Ishikawa (cell line): ENCODE data around the gene IL12A.

Source experiments
- CEBPB ChIP-seq: IDR thresholded peaks from 2 replicates; pipeline ENCODE4 v1.6.1; 2012
- CREB1 ChIP-seq: IDR thresholded peaks from 2 replicates; pipeline ENCODE4 v1.6.1; 2012; ENCODE audit warnings: low read depth
- EGR1 ChIP-seq: IDR thresholded peaks from 2 replicates; pipeline ENCODE4 v1.6.1; 2012
- EP300 ChIP-seq: IDR thresholded peaks from 2 replicates; pipeline ENCODE4 v1.6.1; 2012; ENCODE audit warnings: borderline replicate concordance
- FOXM1 ChIP-seq: IDR thresholded peaks from 2 replicates; pipeline ENCODE4 v1.6.1; 2012; ENCODE audit warnings: low read depth, borderline replicate concordance
- NFIC ChIP-seq: IDR thresholded peaks from 2 replicates; pipeline ENCODE4 v1.6.1; 2012
- RAD21 ChIP-seq: IDR thresholded peaks from 2 replicates; pipeline ENCODE4 v1.6.1; 2012; ENCODE audit warnings: low read depth
- TAF1 ChIP-seq: IDR thresholded peaks from 2 replicates; pipeline ENCODE4 v1.6.1; 2012; ENCODE audit warnings: low read depth, mild to moderate bottlenecking
- TCF12 ChIP-seq: IDR thresholded peaks from 2 replicates; pipeline ENCODE4 v1.6.1; 2012; ENCODE audit warnings: low read depth
- TEAD4 ChIP-seq: IDR thresholded peaks from 2 replicates; pipeline ENCODE4 v1.6.1; 2012
- USF1 ChIP-seq: IDR thresholded peaks from 2 replicates; pipeline ENCODE4 v1.6.1; 2012
- YY1 ChIP-seq: IDR thresholded peaks from 2 replicates; pipeline ENCODE4 v1.6.1; 2012; ENCODE audit warnings: low read depth
- ZBTB7A ChIP-seq: IDR thresholded peaks from 2 replicates; pipeline ENCODE4 v1.6.1; 2012; ENCODE audit warnings: low read depth
- TF ChIP-seq, protein P1 (sequence below): IDR thresholded peaks from 2 replicates; pipeline ENCODE4 v1.6.1; 2012
- TF ChIP-seq, protein P2 (sequence below): IDR thresholded peaks from 2 replicates; pipeline ENCODE4 v1.6.1; 2012; ENCODE audit warnings: low read depth, mild to moderate bottlenecking

The IL12A gene

DNA sequence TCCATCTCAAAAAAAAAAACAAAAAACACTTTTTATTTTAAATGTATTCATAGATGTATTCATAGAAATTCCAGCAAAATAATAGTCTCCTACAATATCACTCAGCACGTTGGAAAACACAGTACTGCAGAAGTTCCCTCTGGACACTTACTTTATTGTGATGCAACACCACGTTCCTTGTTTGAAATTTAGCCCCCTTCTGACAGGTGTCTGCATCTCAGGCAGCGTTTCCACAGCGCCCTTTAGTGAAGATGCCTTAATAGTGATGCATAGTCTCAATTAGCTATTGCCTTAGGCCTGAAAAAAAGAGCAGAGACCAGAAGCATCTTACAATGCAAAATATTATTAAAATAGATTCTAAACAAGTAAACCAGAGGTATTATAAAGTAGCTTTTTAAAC is 20.3 kb downstream of the IL12A start:
- TF ChIP-seq YY1 (no peak), TAF1 (no peak), RAD21 (no peak), NFIC (no peak), USF1 (no peak)

DNA sequence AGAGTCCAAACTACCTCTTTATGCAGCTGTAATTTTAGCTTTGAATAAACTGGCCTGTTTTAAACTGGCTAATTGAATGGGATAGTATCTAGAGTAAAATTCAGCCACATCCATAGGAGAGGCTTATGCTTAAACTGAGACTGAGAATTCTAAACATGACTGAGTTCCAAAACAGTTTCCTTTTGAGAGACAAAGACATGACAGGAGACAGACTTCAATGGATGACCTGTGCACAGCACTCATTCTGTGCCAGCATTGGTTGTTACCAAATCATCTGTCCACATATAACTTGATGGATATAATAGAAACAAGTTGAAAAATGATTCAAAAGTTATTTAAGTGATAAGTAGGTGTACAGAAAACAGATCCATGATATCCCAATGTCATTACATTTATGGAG is 20.9 kb downstream of the IL12A start:
- TF ChIP-seq TEAD4 (no peak), FOXM1 (no peak), CEBPB (no peak), TCF12 (no peak)
- TF ChIP-seq, protein P1, sequence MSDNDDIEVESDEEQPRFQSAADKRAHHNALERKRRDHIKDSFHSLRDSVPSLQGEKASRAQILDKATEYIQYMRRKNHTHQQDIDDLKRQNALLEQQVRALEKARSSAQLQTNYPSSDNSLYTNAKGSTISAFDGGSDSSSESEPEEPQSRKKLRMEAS, result no peak
- TF ChIP-seq, protein P2, sequence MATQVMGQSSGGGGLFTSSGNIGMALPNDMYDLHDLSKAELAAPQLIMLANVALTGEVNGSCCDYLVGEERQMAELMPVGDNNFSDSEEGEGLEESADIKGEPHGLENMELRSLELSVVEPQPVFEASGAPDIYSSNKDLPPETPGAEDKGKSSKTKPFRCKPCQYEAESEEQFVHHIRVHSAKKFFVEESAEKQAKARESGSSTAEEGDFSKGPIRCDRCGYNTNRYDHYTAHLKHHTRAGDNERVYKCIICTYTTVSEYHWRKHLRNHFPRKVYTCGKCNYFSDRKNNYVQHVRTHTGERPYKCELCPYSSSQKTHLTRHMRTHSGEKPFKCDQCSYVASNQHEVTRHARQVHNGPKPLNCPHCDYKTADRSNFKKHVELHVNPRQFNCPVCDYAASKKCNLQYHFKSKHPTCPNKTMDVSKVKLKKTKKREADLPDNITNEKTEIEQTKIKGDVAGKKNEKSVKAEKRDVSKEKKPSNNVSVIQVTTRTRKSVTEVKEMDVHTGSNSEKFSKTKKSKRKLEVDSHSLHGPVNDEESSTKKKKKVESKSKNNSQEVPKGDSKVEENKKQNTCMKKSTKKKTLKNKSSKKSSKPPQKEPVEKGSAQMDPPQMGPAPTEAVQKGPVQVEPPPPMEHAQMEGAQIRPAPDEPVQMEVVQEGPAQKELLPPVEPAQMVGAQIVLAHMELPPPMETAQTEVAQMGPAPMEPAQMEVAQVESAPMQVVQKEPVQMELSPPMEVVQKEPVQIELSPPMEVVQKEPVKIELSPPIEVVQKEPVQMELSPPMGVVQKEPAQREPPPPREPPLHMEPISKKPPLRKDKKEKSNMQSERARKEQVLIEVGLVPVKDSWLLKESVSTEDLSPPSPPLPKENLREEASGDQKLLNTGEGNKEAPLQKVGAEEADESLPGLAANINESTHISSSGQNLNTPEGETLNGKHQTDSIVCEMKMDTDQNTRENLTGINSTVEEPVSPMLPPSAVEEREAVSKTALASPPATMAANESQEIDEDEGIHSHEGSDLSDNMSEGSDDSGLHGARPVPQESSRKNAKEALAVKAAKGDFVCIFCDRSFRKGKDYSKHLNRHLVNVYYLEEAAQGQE, result no peak

- TF ChIP-seq FOXM1 (no peak), CEBPB (no peak), USF1 (no peak), CREB1 (no peak), ZBTB7A (no peak), TCF12 (no peak), EP300 (no peak), EGR1 (no peak), TAF1 (no peak), RAD21 (no peak), NFIC (no peak)
- TF ChIP-seq, protein P1, result no peak
Measured at GRCh38 chr3:160010578-160010977, 21.9 kb downstream of the IL12A start.

DNA sequence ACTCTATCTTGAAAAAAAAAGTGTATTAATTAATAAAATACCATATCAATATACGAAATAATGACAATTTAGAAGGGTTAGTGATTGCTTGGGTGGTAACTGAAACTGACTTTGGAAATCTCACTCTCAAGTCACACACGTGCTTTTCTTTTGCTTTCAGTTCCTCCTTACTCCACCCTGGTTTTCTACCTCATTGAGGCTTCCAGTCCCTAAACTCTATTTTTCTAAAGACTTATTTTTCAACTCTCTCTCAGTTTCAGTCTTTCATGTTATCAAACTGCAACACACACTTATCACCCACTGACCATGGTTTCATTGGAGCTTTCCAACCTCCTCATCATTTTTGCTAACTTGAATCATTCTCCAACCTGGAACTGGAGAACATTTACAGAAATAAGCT is 23.5 kb downstream of the IL12A start:
- TF ChIP-seq CEBPB (no peak), FOXM1 (no peak), CREB1 (no peak), TEAD4 (no peak), USF1 (no peak), EGR1 (no peak), EP300 (no peak), ZBTB7A (no peak), YY1 (no peak), RAD21 (no peak), NFIC (no peak), TCF12 (no peak), TAF1 (no peak)
- TF ChIP-seq, protein P2, result no peak
- TF ChIP-seq, protein P1, result no peak

GRCh38 chr3:160016972-160017371 is 28.3 kb downstream of the IL12A start:
- TF ChIP-seq RAD21, result no peak
- no peak for TF ChIP-seq FOXM1
- no peak for TF ChIP-seq ZBTB7A
- peak; percentile 20; the same call in 1 of the 2 replicates for TF ChIP-seq NFIC
- TF ChIP-seq CEBPB, result no peak
- no peak for TF ChIP-seq TEAD4
- no peak for TF ChIP-seq TAF1

DNA sequence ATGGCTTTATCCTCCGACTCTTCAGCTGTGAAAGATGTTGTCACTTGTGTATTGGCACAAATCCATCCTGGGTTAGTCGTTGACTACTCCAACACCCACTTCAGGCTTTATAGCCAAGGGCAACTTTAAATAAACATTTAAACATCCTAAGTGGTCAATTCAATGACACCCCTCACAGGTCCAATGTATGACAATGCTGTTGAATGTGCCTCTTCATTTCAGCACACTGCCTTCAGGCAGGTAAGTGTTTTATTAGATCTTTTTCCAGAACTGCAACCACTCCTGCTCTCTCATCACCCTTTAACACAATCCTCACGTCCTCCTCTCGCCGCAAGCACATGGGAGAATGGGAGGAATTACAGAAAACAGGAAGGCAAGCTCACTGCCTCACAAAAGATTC is 30.3 kb downstream of the IL12A start:
- TF ChIP-seq, protein P2, result no peak
- TF ChIP-seq FOXM1 (no peak), CREB1 (no peak), EP300 (no peak), EGR1 (no peak), TAF1 (no peak), RAD21 (no peak), CEBPB (no peak), TCF12 (no peak), ZBTB7A (no peak), TEAD4 (no peak), NFIC (no peak), USF1 (no peak)
- TF ChIP-seq, protein P1, result no peak
